ENCODE results near the gene SMYD3.

SMYD3 gene

GRCh38 chr1:246297279-246298265, 209.5 kb downstream of the SMYD3 start:
- H3K9me2 ChIP-seq (replicated peaks; ENCODE audit: control insufficient read depth, low read length), result no peaks in the 10 kb centered on the region

GRCh38 chr1:246295968-246296367, 211.1 kb downstream of the SMYD3 start:
- Histone ChIP-seq H3K4me1 (ENCODE audit: control insufficient read depth, low read length) (no peaks in the 10 kb centered on the region), H3K36me3 (ENCODE audit: control insufficient read depth, low read length) (no peaks in the 10 kb centered on the region), H3K9me2 (replicated peaks; ENCODE audit: control insufficient read depth, low read length) (no peaks in the 10 kb centered on the region), H3F3A (ENCODE audit: control insufficient read depth, insufficient read depth) (no peaks in the 10 kb centered on the region), H3K27me3 (ENCODE audit: control insufficient read depth, low read length) (no peaks in the 10 kb centered on the region), H3K4me2 (ENCODE audit: low read length) (no peak overlapping the region), H3K4me3 (ENCODE audit: low read length) (no peak overlapping the region), H4K20me1 (ENCODE audit: control insufficient read depth, insufficient read depth, low read depth, low read length) (no peaks in the 10 kb centered on the region), H3K27ac (ENCODE audit: low read depth, low read length) (no peak overlapping the region), H3K79me2 (ENCODE audit: control insufficient read depth, low read length) (no peaks in the 10 kb centered on the region), H3K9me3 (ENCODE audit: control insufficient read depth, insufficient read depth, low read length) (no peaks in the 10 kb centered on the region)
- no peak for TF ChIP-seq EZH2phosphoT487 (IDR thresholded peaks at IDR 0.05; ENCODE audit: borderline replicate concordance, low read length)
- TF ChIP-seq CTCF (IDR thresholded peaks at IDR 0.05; ENCODE audit: low read depth, low read length, poor library complexity, severe bottlenecking), result no peak

More at GRCh38 chr1:246297279-246298265, 209.5 kb downstream of the SMYD3 start:
- no peak for TF ChIP-seq CTCF (IDR thresholded peaks at IDR 0.05; ENCODE audit: low read depth, low read length, poor library complexity, severe bottlenecking)
- no peak for TF ChIP-seq EZH2phosphoT487 (IDR thresholded peaks at IDR 0.05; ENCODE audit: borderline replicate concordance, low read length)
- H3K79me2 ChIP-seq (ENCODE audit: control insufficient read depth, low read length), result no peaks in the 10 kb centered on the region
- no peaks in the 10 kb centered on the region for H3K27me3 ChIP-seq (ENCODE audit: control insufficient read depth, low read length)
- H4K20me1 ChIP-seq (ENCODE audit: control insufficient read depth, insufficient read depth, low read depth, low read length), result no peaks in the 10 kb centered on the region
- no peak overlapping the region for H3K4me2 ChIP-seq (ENCODE audit: low read length)
- no peak overlapping the region for H3K27ac ChIP-seq (ENCODE audit: low read depth, low read length)
- H3F3A ChIP-seq (ENCODE audit: control insufficient read depth, insufficient read depth), result no peaks in the 10 kb centered on the region
- no peak overlapping the region for H3K4me3 ChIP-seq (ENCODE audit: low read length)
- no peaks in the 10 kb centered on the region for H3K9me3 ChIP-seq (ENCODE audit: control insufficient read depth, insufficient read depth, low read length)
- no peaks in the 10 kb centered on the region for H3K4me1 ChIP-seq (ENCODE audit: control insufficient read depth, low read length)
- no peaks in the 10 kb centered on the region for H3K36me3 ChIP-seq (ENCODE audit: control insufficient read depth, low read length)

GRCh38 chr1:246295340-246295739, 211.7 kb downstream of the SMYD3 start:
- no peaks in the 10 kb centered on the region for H3K9me2 ChIP-seq (replicated peaks; ENCODE audit: control insufficient read depth, low read length)
- no peaks in the 10 kb centered on the region for H4K20me1 ChIP-seq (ENCODE audit: control insufficient read depth, insufficient read depth, low read depth, low read length)
- no peaks in the 10 kb centered on the region for H3K9me3 ChIP-seq (ENCODE audit: control insufficient read depth, insufficient read depth, low read length)
- no peak for TF ChIP-seq EZH2phosphoT487 (IDR thresholded peaks at IDR 0.05; ENCODE audit: borderline replicate concordance, low read length)
- TF ChIP-seq CTCF (IDR thresholded peaks at IDR 0.05; ENCODE audit: low read depth, low read length, poor library complexity, severe bottlenecking), result no peak
- H3K79me2 ChIP-seq (ENCODE audit: control insufficient read depth, low read length), result no peaks in the 10 kb centered on the region
- no peak overlapping the region for H3K4me3 ChIP-seq (ENCODE audit: low read length)
- H3K4me1 ChIP-seq (ENCODE audit: control insufficient read depth, low read length), result no peaks in the 10 kb centered on the region
- H3K4me2 ChIP-seq (ENCODE audit: low read length), result no peak overlapping the region
- no peak overlapping the region for H3K27ac ChIP-seq (ENCODE audit: low read depth, low read length)
- no peaks in the 10 kb centered on the region for H3F3A ChIP-seq (ENCODE audit: control insufficient read depth, insufficient read depth)
- H3K36me3 ChIP-seq (ENCODE audit: control insufficient read depth, low read length), result no peaks in the 10 kb centered on the region
- no peaks in the 10 kb centered on the region for H3K27me3 ChIP-seq (ENCODE audit: control insufficient read depth, low read length)

All from DOHH2 (cell line).